ENCODE results near the gene COX10. TPM values are rescaled to one million over a fixed set of nuclear protein-coding genes. Genes with fewer than 3 reads are reported as not detected.

COX10 gene
- polyA plus RNA-seq, 1 donor (not counting 4 experiments of a cell fraction or from before 2014, with no cell fraction given): 14.3 TPM

- Histone ChIP-seq H3K4me1 (ENCODE audit: control insufficient read depth, extremely low read depth, insufficient read depth, low read length) (peaks cover 11% of the 10 kb centered on the region), H4K20me1 (ENCODE audit: control insufficient read depth, extremely low read depth, insufficient read depth, low read length) (peaks cover 12% of the 10 kb centered on the region), H3K4me3 (ENCODE audit: control insufficient read depth in 2 of 3, extremely low read depth in 1 of 3, insufficient read depth in 2 of 3, low read depth in 1 of 3, low read length in 3 of 3) (no peak overlapping the region), H3K79me2 (ENCODE audit: control insufficient read depth, insufficient read depth, low read length) (no peaks in the 10 kb centered on the region), H3K36me3 (ENCODE audit: control insufficient read depth in 2 of 2, extremely low read depth in 1 of 2, insufficient read depth in 2 of 2, low read length in 2 of 2) (peaks cover 0 to 2% of the 10 kb centered on the region in 2 experiments), H3K9me3 (ENCODE audit: control insufficient read depth, low read depth, low read length) (no peaks in the 10 kb centered on the region), H3K9me1 (ENCODE audit: control insufficient read depth, extremely low read depth, insufficient read depth, low read length) (peaks cover 2% of the 10 kb centered on the region), H3K4me2 (ENCODE audit: control insufficient read depth, extremely low read depth, insufficient read depth, low read depth, low read length) (no peak overlapping the region), H3K27me3 (ENCODE audit: control insufficient read depth, extremely low read depth, insufficient read depth, low read length) (no peaks in the 10 kb centered on the region), H3K27ac (ENCODE audit: control insufficient read depth, insufficient read depth, low read length) (no peak overlapping the region), H3K9ac (ENCODE audit: control insufficient read depth, extremely low read depth, insufficient read depth, low read length) (no peak overlapping the region), H2AFZ (ENCODE audit: control insufficient read depth, low read length) (no peak overlapping the region)
- no peak for DNase-seq (ENCODE audit: low read depth, low spot score)
- dilution Hi-C loops (cut with MboI; ENCODE audit: extremely low pct_ligation_motif_present, low sequenced_read_pairs): no loop called here
- TF ChIP-seq CTCF (optimal IDR thresholded peaks at IDR 0.05 in 1 of 3, IDR thresholded peaks at IDR 0.05 in 1 of 3, conservative IDR thresholded peaks at IDR 0.05 in 1 of 3; ENCODE audit: extremely low read depth in 1 of 3, insufficient read depth in 2 of 3, low read length in 3 of 3): no peak
- no peak for TF ChIP-seq EZH2 (IDR thresholded peaks at IDR 0.05; ENCODE audit: low read length)
- FAIRE-seq: no peak
Measured at GRCh38 chr17:14204084-14204483, 134.8 kb downstream of the COX10 start.

- no peak overlapping the region for H3K27ac ChIP-seq (ENCODE audit: control insufficient read depth, insufficient read depth, low read length)
- no peak overlapping the region for H3K4me3 ChIP-seq (ENCODE audit: control insufficient read depth in 2 of 3, extremely low read depth in 1 of 3, insufficient read depth in 2 of 3, low read depth in 1 of 3, low read length in 3 of 3)
- TF ChIP-seq CTCF (optimal IDR thresholded peaks at IDR 0.05 in 1 of 3, IDR thresholded peaks at IDR 0.05 in 1 of 3, conservative IDR thresholded peaks at IDR 0.05 in 1 of 3; ENCODE audit: extremely low read depth in 1 of 3, insufficient read depth in 2 of 3, low read length in 3 of 3): no peak
- no peak for TF ChIP-seq EZH2 (IDR thresholded peaks at IDR 0.05; ENCODE audit: low read length)
- no peaks in the 10 kb centered on the region for H3K27me3 ChIP-seq (ENCODE audit: control insufficient read depth, extremely low read depth, insufficient read depth, low read length)
- no peak overlapping the region for H2AFZ ChIP-seq (ENCODE audit: control insufficient read depth, low read length)
- no peaks in the 10 kb centered on the region for H3K9me3 ChIP-seq (ENCODE audit: control insufficient read depth, low read depth, low read length)
- dilution Hi-C loops (cut with MboI; ENCODE audit: extremely low pct_ligation_motif_present, low sequenced_read_pairs): no loop called here
- DNase-seq (ENCODE audit: low read depth, low spot score) (no peak), FAIRE-seq (no peak)
- no peak overlapping the region for H3K9ac ChIP-seq (ENCODE audit: control insufficient read depth, extremely low read depth, insufficient read depth, low read length)
- H3K9me1 ChIP-seq (ENCODE audit: control insufficient read depth, extremely low read depth, insufficient read depth, low read length): peaks cover 2% of the 10 kb centered on the region
- peaks cover 12% of the 10 kb centered on the region for H4K20me1 ChIP-seq (ENCODE audit: control insufficient read depth, extremely low read depth, insufficient read depth, low read length)
- no peak overlapping the region for H3K4me2 ChIP-seq (ENCODE audit: control insufficient read depth, extremely low read depth, insufficient read depth, low read depth, low read length)
- peaks cover 11% of the 10 kb centered on the region for H3K4me1 ChIP-seq (ENCODE audit: control insufficient read depth, extremely low read depth, insufficient read depth, low read length)
- peaks cover 0 to 2% of the 10 kb centered on the region in 2 experiments for H3K36me3 ChIP-seq (ENCODE audit: control insufficient read depth in 2 of 2, extremely low read depth in 1 of 2, insufficient read depth in 2 of 2, low read length in 2 of 2)
- no peaks in the 10 kb centered on the region for H3K79me2 ChIP-seq (ENCODE audit: control insufficient read depth, insufficient read depth, low read length)
Measured at GRCh38 chr17:14204546-14204945, 135.2 kb downstream of the COX10 start.

Measured in keratinocyte (primary cell).